NCI-H345 treated with DMSO at 0.1 percent for 48 hours (cell line): ENCODE measurements around the gene GCM1.

Source experiments
- DNase-seq: peaks from one replicate; lab custom pipeline; 2025; ENCODE audit not compliant: unreplicated experiment; lab: John Stamatoyannopoulos, UW

GCM1 gene

GRCh38 chr6:53109612-53110011 lies 39.0 kb downstream of the GCM1 start:
- DNase-seq: no peak

GRCh38 chr6:53107091-53107490 lies 41.5 kb downstream of the GCM1 start:
- DNase-seq: no peak

GRCh38 chr6:53104916-53105315 lies 43.7 kb downstream of the GCM1 start:
- DNase-seq: no peak

DNA sequence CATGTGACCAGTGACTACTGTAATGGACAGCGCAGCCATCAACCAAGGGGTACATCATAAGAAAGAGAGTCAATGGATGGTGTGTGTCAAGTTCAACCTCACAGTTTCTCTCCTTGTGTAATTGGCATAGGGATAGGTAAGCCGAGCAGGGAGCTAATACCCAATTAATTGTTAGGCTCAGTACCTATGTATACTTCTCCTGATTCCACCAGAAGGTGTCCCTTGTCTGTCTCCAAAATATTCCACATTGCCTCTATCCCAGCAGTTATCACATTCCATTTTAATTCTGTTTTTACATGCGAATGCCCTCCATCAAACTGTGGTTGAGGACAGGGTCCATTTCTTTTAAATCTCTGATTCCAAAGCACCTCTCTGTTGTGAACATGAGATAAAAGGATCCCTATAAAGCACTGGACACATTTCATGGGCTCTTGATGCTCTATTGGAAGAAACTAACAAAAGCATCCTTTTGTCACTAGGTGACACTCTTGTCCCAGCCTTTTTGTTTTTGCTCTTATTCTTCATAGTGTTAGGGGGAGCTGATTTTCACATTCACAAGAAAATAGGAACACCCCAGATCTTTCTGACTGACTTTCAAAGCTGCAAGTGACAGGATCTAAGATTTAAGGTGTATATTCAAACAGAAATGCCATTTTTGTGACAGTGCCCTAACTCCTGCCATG lies 44.5 kb downstream of the GCM1 start:
- DNase-seq: peak; percentile 10

GRCh38 chr6:53101006-53101405 lies 47.6 kb downstream of the GCM1 start:
- no peak for DNase-seq

DNA sequence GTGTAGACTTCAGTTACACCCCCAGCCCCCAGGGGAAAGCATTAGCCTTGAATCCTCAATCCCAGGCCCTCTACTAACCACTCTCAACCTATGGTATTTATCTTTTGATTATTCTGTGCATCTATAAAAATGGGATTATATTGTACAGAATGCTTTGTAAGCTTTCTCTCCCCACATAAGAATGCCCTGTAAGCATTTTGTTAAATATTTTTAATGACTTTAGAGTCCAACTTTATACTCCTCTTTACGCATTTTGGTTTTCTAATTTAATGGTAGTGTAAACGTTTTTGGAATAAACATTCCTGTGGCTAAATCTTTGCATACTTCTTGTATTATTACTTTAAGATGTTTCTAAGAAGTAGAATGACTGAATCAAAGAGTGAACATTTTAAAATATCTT lies 48.1 kb downstream of the GCM1 start:
- no peak for DNase-seq

GRCh38 chr6:53095716-53096115 lies 52.9 kb downstream of the GCM1 start:
- no peak for DNase-seq

GRCh38 chr6:53095270-53095669 lies 53.4 kb downstream of the GCM1 start:
- DNase-seq: no peak

- no peak for DNase-seq
These were observed 58.1 kb downstream of the GCM1 start for GRCh38 chr6:53090576-53090975.

DNA sequence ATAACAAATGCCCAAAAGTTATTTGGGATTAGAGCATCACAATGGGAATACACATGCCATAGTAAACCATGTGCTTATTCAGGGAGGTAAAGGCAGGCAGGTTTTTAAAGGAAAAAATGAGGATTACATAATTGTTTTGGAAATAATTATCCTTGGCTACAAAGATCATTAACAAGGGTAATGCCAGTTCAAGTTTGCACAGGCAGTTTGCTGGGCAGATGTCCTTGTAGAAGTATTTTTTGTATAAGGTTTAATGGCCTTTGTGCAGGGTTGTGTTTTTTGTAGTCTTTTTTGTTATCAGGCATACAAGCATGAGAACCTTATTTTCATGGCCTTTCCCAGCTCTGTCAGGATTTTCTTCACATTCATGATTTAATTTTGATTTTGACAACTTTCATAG lies 58.7 kb downstream of the GCM1 start:
- no peak for DNase-seq

GRCh38 chr6:53086302-53086701 lies 62.3 kb downstream of the GCM1 start:
- DNase-seq: no peak

- DNase-seq: no peak
These were observed 67.8 kb downstream of the GCM1 start for GRCh38 chr6:53080813-53081212.
